HepG2 (cell line): ENCODE data around the gene RAD17. TPM values are rescaled to one million over a fixed set of nuclear protein-coding genes. Genes with fewer than 3 reads are reported as not detected.

Experiments used
- ATF7 ChIP-seq, 2 experiments: fragments of 450-650 bp in 1 of 2; sonication (generic) in 1 of 2; formaldehyde crosslinking in 1 of 2; IDR thresholded peaks; 2 replicates each; pipeline versions ENCODE4 v1.4.0 to v1.6.1; 2016 to 2020; ENCODE audit warnings: antibody characterized with exemption in 1 of 2, mild to moderate bottlenecking in 1 of 2, missing genetic modification reagents in 1 of 2
- ETV5 ChIP-seq: IDR thresholded peaks from 2 replicates; pipeline ENCODE4 v1.6.1; 2018; ENCODE audit warnings: missing biosample characterization, missing genetic modification reagents, inconsistent platforms, borderline replicate concordance
- GZF1 ChIP-seq: sonication (generic); formaldehyde crosslinking; IDR thresholded peaks from 2 replicates; pipeline ENCODE4 v1.5.1; 2020; ENCODE audit warnings: mild to moderate bottlenecking, missing genetic modification reagents
- HMG20B ChIP-seq: conservative IDR thresholded peaks from 2 replicates; pipeline ENCODE4 v1.6.1; 2016; ENCODE audit warnings: missing genetic modification reagents, missing compliant biosample characterization
- IRX3 ChIP-seq: sonication (generic); formaldehyde crosslinking; IDR thresholded peaks from 2 replicates; pipeline ENCODE4 v1.8.1; 2023; ENCODE audit warnings: mild to moderate bottlenecking, low read depth, missing genetic modification reagents, borderline replicate concordance
- LCORL ChIP-seq, 2 experiments: fragments of 450-650 bp in 1 of 2; sonication (generic) in 1 of 2; formaldehyde crosslinking in 1 of 2; IDR thresholded peaks; 2 replicates each; pipeline versions ENCODE4 v1.5.0 to v1.6.1; 2017 to 2020; ENCODE audit warnings: antibody characterized with exemption in 1 of 2, missing genetic modification reagents in 1 of 2
- NCOA2 ChIP-seq: sonication (generic); formaldehyde crosslinking; IDR thresholded peaks from 2 replicates; pipeline ENCODE4 v1.8.0; 2022; ENCODE audit warnings: inconsistent platforms
- PCBP1 ChIP-seq: fragments of 200-400 bp; formaldehyde crosslinking; IDR thresholded peaks from 2 replicates; pipeline ENCODE4 v1.6.1; 2017; ENCODE audit warnings: mild to moderate bottlenecking, low read depth, low read length, borderline replicate concordance
- RAD21 ChIP-seq: fragments of 450-650 bp; formaldehyde crosslinking; IDR thresholded peaks from 2 replicates; pipeline ENCODE4 v1.5.0; 2020; ENCODE audit warnings: mild to moderate bottlenecking
- SALL1 ChIP-seq: sonication (generic); formaldehyde crosslinking; IDR thresholded peaks from 2 replicates; pipeline ENCODE4 v1.8.0; 2022; ENCODE audit warnings: mild to moderate bottlenecking, missing genetic modification reagents
- SIX4 ChIP-seq: sonication (generic); formaldehyde crosslinking; IDR thresholded peaks from 2 replicates; pipeline ENCODE4 v1.4.0; 2020; ENCODE audit warnings: missing genetic modification reagents
- SOX13 ChIP-seq, 3 experiments: fragments of 450-650 bp in 1 of 3; sonication (generic) in 1 of 3; formaldehyde crosslinking in 1 of 3; IDR thresholded peaks in 2 of 3; conservative IDR thresholded peaks in 1 of 3; 2 replicates each; pipeline versions ENCODE4 v1.5.0 to v1.6.1; 2016 to 2020; ENCODE audit warnings: antibody characterized with exemption in 1 of 3, mild to moderate bottlenecking in 1 of 3, missing compliant biosample characterization in 1 of 3, missing genetic modification reagents in 1 of 3, moderate library complexity in 1 of 3
- SUZ12 ChIP-seq: fragments of 150-350 bp; IDR thresholded peaks from 2 replicates; pipeline ENCODE4 v1.6.1; 2014; ENCODE audit warnings: low read depth, low read length
- ZFP41 ChIP-seq: sonication (generic); formaldehyde crosslinking; IDR thresholded peaks from 2 replicates; pipeline ENCODE4 v1.4.0; 2020; ENCODE audit warnings: mild to moderate bottlenecking, missing genetic modification reagents, borderline replicate concordance
- ZMYM3 ChIP-seq: sonication (generic); formaldehyde crosslinking; IDR thresholded peaks from 2 replicates; pipeline ENCODE4 v1.5.1; 2020; ENCODE audit warnings: mild to moderate bottlenecking, missing genetic modification reagents
- ZNF331 ChIP-seq: sonication (generic); formaldehyde crosslinking; IDR thresholded peaks from 2 replicates; pipeline ENCODE4 v1.4.0; 2020; ENCODE audit warnings: missing genetic modification reagents
- ZNF580 ChIP-seq: IDR thresholded peaks from 2 replicates; pipeline ENCODE4 v1.6.1; 2016; ENCODE audit warnings: low read depth, borderline replicate concordance
- ZNF644 ChIP-seq: IDR thresholded peaks from 2 replicates; pipeline ENCODE4 v1.6.1; 2016; ENCODE audit warnings: low read depth
- polyA plus RNA-seq, 8 experiments: library from polyadenylated mRNA; depleted of rRNA in 3 of 8; stranded (reverse) in 7 of 8; unstranded in 1 of 8; fragments of >200 nt; fragmentation: Illumina TruSeq in 4 of 8; extraction: Trizol in 4 of 8; gene quantifications; 2 replicates each; pipeline versions ENCODE4 v1.2.1 to v1.2.3, GENCODE V29; 2011 to 2016; ENCODE audit warnings: low read depth in 4 of 8, missing spikeins in 1 of 8, mixed read lengths in 1 of 8; ENCODE audit not compliant: insufficient read depth in 1 of 8
- total RNA-seq, 5 experiments: library from RNA; depleted of rRNA; stranded (reverse); fragments of >200 nt; fragmentation: Illumina TruSeq; extraction: Trizol; gene quantifications; 2 replicates each; pipeline ENCODE4 v1.2.3, GENCODE V29; 2016; ENCODE audit warnings: low read depth in 1 of 5
- TF ChIP-seq, protein P1 (sequence below): fragments of 450-650 bp; IDR thresholded peaks from 2 replicates; pipeline ENCODE4 v1.6.1; 2016
- TF ChIP-seq, protein P2 (sequence below): IDR thresholded peaks from 2 replicates; pipeline ENCODE4 v1.6.1; 2016; ENCODE audit warnings: control low read depth
- TF ChIP-seq, protein P3 (sequence below): IDR thresholded peaks from 2 replicates; pipeline ENCODE4 v1.6.1; 2012; ENCODE audit warnings: inconsistent platforms

Gene RAD17
- total and polyA plus RNA-seq, 2 of the 13 experiments (the other 11 are each of a cell fraction or from before 2014, with no cell fraction given), result 24.0 to 25.9 TPM

DNA sequence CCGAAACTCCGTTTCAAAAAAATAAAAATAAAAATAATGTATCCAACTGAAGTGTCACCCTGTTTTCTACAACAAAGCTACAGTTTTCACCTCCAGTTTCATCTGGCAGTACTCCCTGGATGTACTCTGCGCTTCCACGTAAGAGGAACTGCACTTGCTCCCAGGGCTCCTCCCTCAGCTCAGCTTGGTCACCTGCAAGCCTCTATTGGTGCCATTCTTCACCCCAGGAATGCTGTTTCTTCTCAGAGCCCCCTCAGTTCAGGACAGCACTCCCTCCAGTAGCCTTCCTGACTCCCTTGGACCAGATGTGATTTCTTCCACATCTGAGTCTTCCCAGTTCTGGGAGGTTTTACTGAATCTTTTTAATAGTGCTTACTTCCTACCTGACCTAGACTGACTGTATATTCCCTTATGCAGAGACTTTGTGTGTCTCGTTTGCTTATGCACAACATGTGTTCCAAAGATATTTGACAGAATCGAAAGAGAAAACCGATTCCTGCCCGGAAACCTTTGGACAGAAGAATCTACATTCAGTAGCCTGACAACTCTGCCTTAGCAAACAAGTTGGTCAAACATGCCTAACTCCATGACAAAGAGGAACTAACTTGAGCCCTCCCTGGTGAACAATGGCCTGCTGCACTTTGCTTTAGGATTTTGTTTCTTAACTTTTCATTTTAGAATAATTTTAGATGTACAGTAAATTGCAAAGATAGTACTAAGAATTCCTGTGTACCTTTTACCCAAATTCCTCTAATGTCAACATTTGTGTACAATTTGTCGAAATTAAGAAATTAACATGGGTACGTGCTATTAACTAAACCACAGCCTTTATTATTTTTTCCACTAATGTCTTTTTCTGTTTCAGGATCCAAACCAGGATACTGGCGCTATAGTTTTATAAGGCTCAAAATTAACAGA lies 37.8 kb upstream of the RAD17 start (continued):
- TF ChIP-seq, protein P1, sequence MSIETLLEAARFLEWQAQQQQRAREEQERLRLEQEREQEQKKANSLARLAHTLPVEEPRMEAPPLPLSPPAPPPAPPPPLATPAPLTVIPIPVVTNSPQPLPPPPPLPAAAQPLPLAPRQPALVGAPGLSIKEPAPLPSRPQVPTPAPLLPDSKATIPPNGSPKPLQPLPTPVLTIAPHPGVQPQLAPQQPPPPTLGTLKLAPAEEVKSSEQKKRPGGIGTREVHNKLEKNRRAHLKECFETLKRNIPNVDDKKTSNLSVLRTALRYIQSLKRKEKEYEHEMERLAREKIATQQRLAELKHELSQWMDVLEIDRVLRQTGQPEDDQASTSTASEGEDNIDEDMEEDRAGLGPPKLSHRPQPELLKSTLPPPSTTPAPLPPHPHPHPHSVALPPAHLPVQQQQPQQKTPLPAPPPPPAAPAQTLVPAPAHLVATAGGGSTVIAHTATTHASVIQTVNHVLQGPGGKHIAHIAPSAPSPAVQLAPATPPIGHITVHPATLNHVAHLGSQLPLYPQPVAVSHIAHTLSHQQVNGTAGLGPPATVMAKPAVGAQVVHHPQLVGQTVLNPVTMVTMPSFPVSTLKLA, result no peak
- peak; percentile 45; the same call in 1 of the 2 replicates for TF ChIP-seq ZNF331
- TF ChIP-seq NCOA2 (CRISPR knock-in tag), result peak; percentile 31; the same call in 1 of the 2 replicates
- TF ChIP-seq GZF1, result no peak
- no peak for TF ChIP-seq SIX4
- TF ChIP-seq ZFP41 (CRISPR knock-in tag), result no peak
- no peak for TF ChIP-seq SOX13 (IDR thresholded peaks at IDR 0.05)
- TF ChIP-seq SOX13 (CRISPR knock-in tag; conservative IDR thresholded peaks at IDR 0.05 in 1 of 2, IDR thresholded peaks at IDR 0.05 in 1 of 2), result peak in 1 of 2 experiments; percentile 71; a peak in 2 of 4 replicates
- 0 out of 2 replicates have a peak, but pooled peaks have one; percentile 42 for TF ChIP-seq SALL1 (CRISPR knock-in tag)
- TF ChIP-seq ETV5, result peak; percentile 21; the same call in 1 of the 2 replicates
- no peak for TF ChIP-seq HMG20B (CRISPR knock-in tag)
- no peak for TF ChIP-seq ATF7 (IDR thresholded peaks at IDR 0.05)
- TF ChIP-seq ATF7 (CRISPR knock-in tag; IDR thresholded peaks at IDR 0.05), result no peak
- TF ChIP-seq, protein P2, sequence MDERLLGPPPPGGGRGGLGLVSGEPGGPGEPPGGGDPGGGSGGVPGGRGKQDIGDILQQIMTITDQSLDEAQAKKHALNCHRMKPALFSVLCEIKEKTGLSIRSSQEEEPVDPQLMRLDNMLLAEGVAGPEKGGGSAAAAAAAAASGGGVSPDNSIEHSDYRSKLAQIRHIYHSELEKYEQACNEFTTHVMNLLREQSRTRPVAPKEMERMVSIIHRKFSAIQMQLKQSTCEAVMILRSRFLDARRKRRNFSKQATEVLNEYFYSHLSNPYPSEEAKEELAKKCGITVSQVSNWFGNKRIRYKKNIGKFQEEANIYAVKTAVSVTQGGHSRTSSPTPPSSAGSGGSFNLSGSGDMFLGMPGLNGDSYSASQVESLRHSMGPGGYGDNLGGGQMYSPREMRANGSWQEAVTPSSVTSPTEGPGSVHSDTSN (CRISPR knock-in tag), result no peak
- TF ChIP-seq LCORL (IDR thresholded peaks at IDR 0.05), result no peak
- no peak; the same call in 1 of the 2 replicates for TF ChIP-seq LCORL (CRISPR knock-in tag; IDR thresholded peaks at IDR 0.05)
- peak; percentile 61; the same call in 1 of the 2 replicates for TF ChIP-seq ZNF644 (CRISPR knock-in tag)
- TF ChIP-seq IRX3 (CRISPR knock-in tag), result no peak
- no peak for TF ChIP-seq ZNF580 (CRISPR knock-in tag)
- no peak for TF ChIP-seq RAD21 (CRISPR knock-in tag)
- TF ChIP-seq PCBP1, result no peak
- no peak for TF ChIP-seq SUZ12
- TF ChIP-seq, protein P3, sequence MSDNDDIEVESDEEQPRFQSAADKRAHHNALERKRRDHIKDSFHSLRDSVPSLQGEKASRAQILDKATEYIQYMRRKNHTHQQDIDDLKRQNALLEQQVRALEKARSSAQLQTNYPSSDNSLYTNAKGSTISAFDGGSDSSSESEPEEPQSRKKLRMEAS, result 0 out of 2 replicates have a peak, but pooled peaks have one; percentile 23
- TF ChIP-seq ZMYM3 (CRISPR knock-in tag), result no peak
